GM23338 (cell line): Measurements from ENCODE around the gene ETF1. TPM values are rescaled to one million over a fixed set of nuclear protein-coding genes. Genes with fewer than 3 reads are reported as not detected.

Experiments used
- ATAC-seq: fragments of 200-7000 bp; cut with Tn5 transposase; 3 replicates; pipeline ENCODE4 v1.9.1; 2020
- DNase-seq: peaks from one replicate; pipeline ENCODE4 v3.0.0-alpha.2; 2015; ENCODE audit warnings: low spot score
- H2AFZ ChIP-seq: fragments of 200-600 bp; sonication (generic); 2 replicates; pipeline ENCODE4 v1.8.0; 2016; ENCODE audit warnings: antibody characterized with exemption, mild to moderate bottlenecking, moderate library complexity
- H3F3A ChIP-seq: fragments of 200-600 bp; sonication (generic); replicated peaks from 2 replicates; pipeline ENCODE4 v1.8.0; 2017; ENCODE audit warnings: antibody characterized with exemption, mixed run types, low read depth
- H3K27ac ChIP-seq: fragments of 200-600 bp; sonication (generic); 2 replicates; pipeline ENCODE4 v1.6.1; 2016; ENCODE audit warnings: low read depth
- H3K27me3 ChIP-seq: fragments of 200-600 bp; sonication (generic); 2 replicates; pipeline ENCODE4 v1.8.0; 2016; ENCODE audit warnings: mild to moderate bottlenecking, mixed run types, moderate library complexity; ENCODE audit not compliant: insufficient read depth
- H3K36me3 ChIP-seq: fragments of 200-600 bp; sonication (generic); 2 replicates; pipeline ENCODE4 v1.8.0; 2016; ENCODE audit warnings: mild to moderate bottlenecking; ENCODE audit not compliant: insufficient read depth
- H3K4me1 ChIP-seq: fragments of 200-600 bp; sonication (generic); 2 replicates; pipeline ENCODE4 v1.8.0; 2016; ENCODE audit warnings: mild to moderate bottlenecking, moderate library complexity; ENCODE audit not compliant: insufficient read depth
- H3K4me2 ChIP-seq: fragments of 200-600 bp; sonication (generic); 2 replicates; pipeline ENCODE4 v1.7.1; 2017; ENCODE audit warnings: mixed run types
- H3K4me3 ChIP-seq: fragments of 200-600 bp; sonication (generic); 2 replicates; pipeline ENCODE4 v1.6.1; 2016; ENCODE audit warnings: mixed run types
- H3K79me2 ChIP-seq: fragments of 200-600 bp; sonication (generic); replicated peaks from 2 replicates; pipeline ENCODE4 v1.8.0; 2017; ENCODE audit warnings: mild to moderate bottlenecking; ENCODE audit not compliant: insufficient read depth
- H3K9me2 ChIP-seq: fragments of 200-600 bp; sonication (generic); 2 replicates; pipeline ENCODE4 v1.8.0; 2017; ENCODE audit not compliant: insufficient read depth
- H4K20me1 ChIP-seq: fragments of 200-600 bp; sonication (generic); replicated peaks from 2 replicates; pipeline ENCODE4 v1.8.0; 2017; ENCODE audit warnings: mild to moderate bottlenecking; ENCODE audit not compliant: insufficient read depth
- H3K27ac Mint-ChIP-seq: 2 replicates; pipeline ENCODE4 v1.8.0; 2020; ENCODE audit warnings: inconsistent platforms, mild to moderate bottlenecking, moderate library complexity, mixed read lengths
- H3K27me3 Mint-ChIP-seq: 3 replicates; pipeline ENCODE4 v1.8.0; 2022; ENCODE audit warnings: low read depth, mild to moderate bottlenecking, moderate library complexity, mixed read lengths, inconsistent platforms; ENCODE audit not compliant: insufficient read depth, poor library complexity
- H3K36me3 Mint-ChIP-seq: 3 replicates; pipeline ENCODE4 v1.8.0; 2021; ENCODE audit warnings: low read depth, mild to moderate bottlenecking, inconsistent platforms, moderate library complexity, mixed read lengths
- H3K4me1 Mint-ChIP-seq: 3 replicates; pipeline ENCODE4 v1.8.0; 2020; ENCODE audit warnings: mild to moderate bottlenecking, inconsistent platforms, mixed read lengths
- H3K4me3 Mint-ChIP-seq: 3 replicates; pipeline ENCODE4 v1.8.0; 2021; ENCODE audit warnings: moderate library complexity, mild to moderate bottlenecking, inconsistent platforms, mixed read lengths
- H3K9me3 Mint-ChIP-seq: 3 replicates; pipeline ENCODE4 v1.8.0; 2020; ENCODE audit warnings: moderate library complexity, mild to moderate bottlenecking, inconsistent platforms, mixed read lengths
- CREB1 ChIP-seq: fragments of 250-450 bp; sonication (Bioruptor Pico); IDR thresholded peaks from 2 replicates; pipeline ENCODE4 v1.5.0; 2020; ENCODE audit warnings: low read depth, mild to moderate bottlenecking, moderate library complexity
- EZH2 ChIP-seq: fragments of 200-600 bp; sonication (generic); IDR thresholded peaks from one replicate; pipeline ENCODE4 v1.8.0; 2017; ENCODE audit warnings: antibody characterized with exemption, mild to moderate bottlenecking, low read depth; ENCODE audit not compliant: unreplicated experiment
- EZH2phosphoT487 ChIP-seq: fragments of 200-600 bp; sonication (generic); IDR thresholded peaks from one replicate; pipeline ENCODE4 v1.8.1; 2018; ENCODE audit warnings: antibody characterized with exemption; ENCODE audit not compliant: unreplicated experiment
- JUNB ChIP-seq: IDR thresholded peaks from one replicate; pipeline ENCODE4 v1.6.1; 2016; ENCODE audit warnings: antibody characterized with exemption; ENCODE audit not compliant: unreplicated experiment
- NANOG ChIP-seq: IDR thresholded peaks from 2 replicates; pipeline ENCODE4 v1.6.1; 2016; ENCODE audit warnings: antibody characterized with exemption, borderline replicate concordance
- POLR2AphosphoS5 ChIP-seq: IDR thresholded peaks from 2 replicates; pipeline ENCODE4 v1.6.1; 2016; ENCODE audit warnings: antibody characterized with exemption, low read depth
- STAT1 ChIP-seq: IDR thresholded peaks from one replicate; pipeline ENCODE4 v1.6.1; 2016; ENCODE audit warnings: antibody characterized with exemption; ENCODE audit not compliant: unreplicated experiment
- ZNF114 ChIP-seq: fragments of 250-450 bp; sonication (Bioruptor Pico); IDR thresholded peaks from 2 replicates; pipeline ENCODE4 v1.5.0; 2020; ENCODE audit warnings: mild to moderate bottlenecking, moderate library complexity
- ZNF331 ChIP-seq: fragments of 250-450 bp; sonication (Bioruptor Pico); IDR thresholded peaks from 2 replicates; pipeline ENCODE4 v1.5.0; 2020; ENCODE audit warnings: low read depth, mild to moderate bottlenecking, moderate library complexity
- ZNF462 ChIP-seq: fragments of 250-450 bp; sonication (Bioruptor Pico); IDR thresholded peaks from 2 replicates; pipeline ENCODE4 v1.5.0; 2020; ENCODE audit warnings: mild to moderate bottlenecking, moderate library complexity
- polyA plus RNA-seq: library from polyadenylated mRNA; unstranded; fragments of >200 nt; fragmentation: Nextera tagmentation; extraction: Ambion mirVana; gene quantifications from 2 replicates; pipeline ENCODE4 v1.2.1, GENCODE V29; 2016
- total RNA-seq: library from RNA; depleted of rRNA; stranded (reverse); fragments of >200 nt; shearing (Covaris generic); gene quantifications from 2 replicates; pipeline ENCODE4 v1.2.3, GENCODE V29; 2014
- TF ChIP-seq, protein P1 (sequence below): IDR thresholded peaks from one replicate; pipeline ENCODE4 v1.6.1; 2018; ENCODE audit warnings: antibody characterized with exemption; ENCODE audit not compliant: unreplicated experiment
- TF ChIP-seq, protein P2 (sequence below): IDR thresholded peaks from 2 replicates; pipeline ENCODE4 v1.6.1; 2016; ENCODE audit warnings: antibody characterized with exemption
- TF ChIP-seq, protein P3 (sequence below), 2 experiments: fragments of 200-600 bp in 1 of 2; sonication (generic) in 1 of 2; conservative IDR thresholded peaks; 2 replicates each; pipeline versions ENCODE4 v1.5.1 to v1.6.1; 2016 to 2017; ENCODE audit warnings: antibody characterized with exemption in 2 of 2, low read depth in 2 of 2, mild to moderate bottlenecking in 2 of 2, moderate library complexity in 1 of 2

The ETF1 gene
- total and polyA plus RNA-seq, 2 experiments from 2014 or later = 68.9 to 136 TPM

DNA sequence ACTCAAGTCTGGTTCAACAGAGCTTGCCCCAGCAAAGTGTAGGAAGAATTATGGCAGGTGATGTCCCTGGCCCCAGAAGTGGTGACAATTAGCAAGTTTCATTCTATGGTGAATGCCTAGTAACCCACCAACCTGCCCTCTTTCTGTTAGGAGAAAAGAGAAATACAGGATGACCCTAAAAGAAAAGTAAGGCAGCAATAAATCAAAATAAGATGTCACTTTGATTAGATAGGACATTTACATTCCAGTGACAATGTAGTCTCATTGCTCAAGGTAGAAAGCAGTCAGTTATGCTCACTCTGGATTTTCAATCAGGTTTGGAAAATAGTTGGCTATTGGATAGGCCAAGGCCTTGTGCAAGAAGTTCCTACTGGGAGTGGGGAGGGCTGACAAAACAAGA is 37.7 kb upstream of the ETF1 start (continued):
- TF ChIP-seq, protein P1, sequence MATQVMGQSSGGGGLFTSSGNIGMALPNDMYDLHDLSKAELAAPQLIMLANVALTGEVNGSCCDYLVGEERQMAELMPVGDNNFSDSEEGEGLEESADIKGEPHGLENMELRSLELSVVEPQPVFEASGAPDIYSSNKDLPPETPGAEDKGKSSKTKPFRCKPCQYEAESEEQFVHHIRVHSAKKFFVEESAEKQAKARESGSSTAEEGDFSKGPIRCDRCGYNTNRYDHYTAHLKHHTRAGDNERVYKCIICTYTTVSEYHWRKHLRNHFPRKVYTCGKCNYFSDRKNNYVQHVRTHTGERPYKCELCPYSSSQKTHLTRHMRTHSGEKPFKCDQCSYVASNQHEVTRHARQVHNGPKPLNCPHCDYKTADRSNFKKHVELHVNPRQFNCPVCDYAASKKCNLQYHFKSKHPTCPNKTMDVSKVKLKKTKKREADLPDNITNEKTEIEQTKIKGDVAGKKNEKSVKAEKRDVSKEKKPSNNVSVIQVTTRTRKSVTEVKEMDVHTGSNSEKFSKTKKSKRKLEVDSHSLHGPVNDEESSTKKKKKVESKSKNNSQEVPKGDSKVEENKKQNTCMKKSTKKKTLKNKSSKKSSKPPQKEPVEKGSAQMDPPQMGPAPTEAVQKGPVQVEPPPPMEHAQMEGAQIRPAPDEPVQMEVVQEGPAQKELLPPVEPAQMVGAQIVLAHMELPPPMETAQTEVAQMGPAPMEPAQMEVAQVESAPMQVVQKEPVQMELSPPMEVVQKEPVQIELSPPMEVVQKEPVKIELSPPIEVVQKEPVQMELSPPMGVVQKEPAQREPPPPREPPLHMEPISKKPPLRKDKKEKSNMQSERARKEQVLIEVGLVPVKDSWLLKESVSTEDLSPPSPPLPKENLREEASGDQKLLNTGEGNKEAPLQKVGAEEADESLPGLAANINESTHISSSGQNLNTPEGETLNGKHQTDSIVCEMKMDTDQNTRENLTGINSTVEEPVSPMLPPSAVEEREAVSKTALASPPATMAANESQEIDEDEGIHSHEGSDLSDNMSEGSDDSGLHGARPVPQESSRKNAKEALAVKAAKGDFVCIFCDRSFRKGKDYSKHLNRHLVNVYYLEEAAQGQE = no peak
- no peak for TF ChIP-seq ZNF114 (CRISPR knock-in tag)
- TF ChIP-seq, protein P2, sequence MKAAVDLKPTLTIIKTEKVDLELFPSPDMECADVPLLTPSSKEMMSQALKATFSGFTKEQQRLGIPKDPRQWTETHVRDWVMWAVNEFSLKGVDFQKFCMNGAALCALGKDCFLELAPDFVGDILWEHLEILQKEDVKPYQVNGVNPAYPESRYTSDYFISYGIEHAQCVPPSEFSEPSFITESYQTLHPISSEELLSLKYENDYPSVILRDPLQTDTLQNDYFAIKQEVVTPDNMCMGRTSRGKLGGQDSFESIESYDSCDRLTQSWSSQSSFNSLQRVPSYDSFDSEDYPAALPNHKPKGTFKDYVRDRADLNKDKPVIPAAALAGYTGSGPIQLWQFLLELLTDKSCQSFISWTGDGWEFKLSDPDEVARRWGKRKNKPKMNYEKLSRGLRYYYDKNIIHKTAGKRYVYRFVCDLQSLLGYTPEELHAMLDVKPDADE = no peak
- TF ChIP-seq EZH2 = no peak
- no peak for TF ChIP-seq STAT1
- TF ChIP-seq ZNF331 (CRISPR knock-in tag) = no peak
- TF ChIP-seq EZH2phosphoT487 = no peak

DNA sequence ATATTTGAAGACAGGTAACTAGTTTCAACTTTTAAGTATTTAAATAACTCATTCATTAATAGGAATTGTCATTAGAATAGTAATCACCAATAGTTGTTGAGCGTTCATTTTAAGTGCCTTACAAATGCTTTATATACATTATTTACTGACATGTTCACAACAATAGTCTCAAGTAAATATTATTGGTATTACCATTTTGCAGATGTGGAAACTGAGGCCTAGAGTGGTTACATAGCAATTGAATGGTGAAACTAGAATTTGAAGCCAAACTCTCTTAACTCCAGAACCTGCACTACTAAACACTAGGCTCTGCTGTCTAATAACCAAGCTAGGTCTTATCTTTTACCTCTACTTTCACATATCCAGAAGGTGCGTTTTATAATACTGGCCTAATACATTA is 37.0 kb upstream of the ETF1 start:
- H3K27me3 ChIP-seq = no peaks in the 10 kb centered on the region
- no peaks in the 10 kb centered on the region for H3K9me2 ChIP-seq
- peaks cover 4% of the 10 kb centered on the region; the same call in 1 of the 3 replicates for H3K9me3 Mint-ChIP-seq
- no peaks in the 10 kb centered on the region for H3K36me3 ChIP-seq
- peaks cover 8% of the 10 kb centered on the region for H3K36me3 Mint-ChIP-seq
- H3K4me3 ChIP-seq = no peak overlapping the region
- no peaks in the 10 kb centered on the region for H4K20me1 ChIP-seq
- ATAC-seq = no peak
- no peak overlapping the region for H3K4me2 ChIP-seq
- peaks cover 11% of the 10 kb centered on the region for H3K27me3 Mint-ChIP-seq
- H3K4me1 Mint-ChIP-seq = peaks cover 6% of the 10 kb centered on the region
- no peak overlapping the region for H3K27ac Mint-ChIP-seq
- no peak overlapping the region for H3K27ac ChIP-seq
- 0 out of 2 replicates have a peak, but pooled peaks cover 9% of the 10 kb centered on the region for H3F3A ChIP-seq
- no peak overlapping the region for H3K4me3 Mint-ChIP-seq
- H3K4me1 ChIP-seq = no peaks in the 10 kb centered on the region
- H2AFZ ChIP-seq = no peak overlapping the region
- no peak for DNase-seq
- H3K79me2 ChIP-seq = peaks cover 3% of the 10 kb centered on the region
- TF ChIP-seq STAT1 (no peak), EZH2 (no peak), JUNB (no peak), EZH2phosphoT487 (no peak), ZNF462 (CRISPR knock-in tag) (no peak), POLR2AphosphoS5 (no peak), ZNF114 (CRISPR knock-in tag) (no peak), CREB1 (CRISPR knock-in tag) (no peak), NANOG (no peak), ZNF331 (CRISPR knock-in tag) (no peak)
- TF ChIP-seq, protein P3, sequence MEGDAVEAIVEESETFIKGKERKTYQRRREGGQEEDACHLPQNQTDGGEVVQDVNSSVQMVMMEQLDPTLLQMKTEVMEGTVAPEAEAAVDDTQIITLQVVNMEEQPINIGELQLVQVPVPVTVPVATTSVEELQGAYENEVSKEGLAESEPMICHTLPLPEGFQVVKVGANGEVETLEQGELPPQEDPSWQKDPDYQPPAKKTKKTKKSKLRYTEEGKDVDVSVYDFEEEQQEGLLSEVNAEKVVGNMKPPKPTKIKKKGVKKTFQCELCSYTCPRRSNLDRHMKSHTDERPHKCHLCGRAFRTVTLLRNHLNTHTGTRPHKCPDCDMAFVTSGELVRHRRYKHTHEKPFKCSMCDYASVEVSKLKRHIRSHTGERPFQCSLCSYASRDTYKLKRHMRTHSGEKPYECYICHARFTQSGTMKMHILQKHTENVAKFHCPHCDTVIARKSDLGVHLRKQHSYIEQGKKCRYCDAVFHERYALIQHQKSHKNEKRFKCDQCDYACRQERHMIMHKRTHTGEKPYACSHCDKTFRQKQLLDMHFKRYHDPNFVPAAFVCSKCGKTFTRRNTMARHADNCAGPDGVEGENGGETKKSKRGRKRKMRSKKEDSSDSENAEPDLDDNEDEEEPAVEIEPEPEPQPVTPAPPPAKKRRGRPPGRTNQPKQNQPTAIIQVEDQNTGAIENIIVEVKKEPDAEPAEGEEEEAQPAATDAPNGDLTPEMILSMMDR (conservative IDR thresholded peaks at IDR 0.05; ENCODE audit: low read depth in 2 of 2) = no peak
